Measurements from ENCODE around the gene P3H2.

The P3H2 gene

DNA sequence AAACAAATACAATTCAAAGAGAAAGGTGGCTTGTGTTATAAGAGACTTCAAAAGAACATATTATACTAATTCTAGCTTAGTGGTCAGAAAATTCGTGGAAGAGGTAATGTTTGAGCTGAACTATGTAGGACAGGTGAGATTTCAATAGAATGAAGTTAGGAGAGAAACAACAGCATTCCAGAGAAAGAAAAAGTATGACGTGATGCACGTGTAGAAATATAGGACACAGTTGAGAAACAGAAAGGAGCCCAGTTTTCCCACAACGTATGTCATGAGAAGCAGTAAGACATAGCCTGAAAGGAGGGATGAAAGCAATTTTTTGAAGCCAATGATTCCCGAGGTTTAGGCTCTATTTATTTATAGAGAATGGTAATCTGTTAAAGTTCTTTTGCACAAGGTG, 18.7 kb upstream of the P3H2 start:
- TF ChIP-seq, protein P1, sequence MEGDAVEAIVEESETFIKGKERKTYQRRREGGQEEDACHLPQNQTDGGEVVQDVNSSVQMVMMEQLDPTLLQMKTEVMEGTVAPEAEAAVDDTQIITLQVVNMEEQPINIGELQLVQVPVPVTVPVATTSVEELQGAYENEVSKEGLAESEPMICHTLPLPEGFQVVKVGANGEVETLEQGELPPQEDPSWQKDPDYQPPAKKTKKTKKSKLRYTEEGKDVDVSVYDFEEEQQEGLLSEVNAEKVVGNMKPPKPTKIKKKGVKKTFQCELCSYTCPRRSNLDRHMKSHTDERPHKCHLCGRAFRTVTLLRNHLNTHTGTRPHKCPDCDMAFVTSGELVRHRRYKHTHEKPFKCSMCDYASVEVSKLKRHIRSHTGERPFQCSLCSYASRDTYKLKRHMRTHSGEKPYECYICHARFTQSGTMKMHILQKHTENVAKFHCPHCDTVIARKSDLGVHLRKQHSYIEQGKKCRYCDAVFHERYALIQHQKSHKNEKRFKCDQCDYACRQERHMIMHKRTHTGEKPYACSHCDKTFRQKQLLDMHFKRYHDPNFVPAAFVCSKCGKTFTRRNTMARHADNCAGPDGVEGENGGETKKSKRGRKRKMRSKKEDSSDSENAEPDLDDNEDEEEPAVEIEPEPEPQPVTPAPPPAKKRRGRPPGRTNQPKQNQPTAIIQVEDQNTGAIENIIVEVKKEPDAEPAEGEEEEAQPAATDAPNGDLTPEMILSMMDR (conservative IDR thresholded peaks at IDR 0.05; ENCODE audit: low read depth, low read length) = no peak
- no peaks in the 10 kb centered on the region for H3K79me2 ChIP-seq (ENCODE audit: insufficient read depth, low read depth)

GRCh38 chr3:190132371-190132770, 11.7 kb upstream of the P3H2 start:
- Histone ChIP-seq H3K4me2 (no peak overlapping the region), H3K36me3 (ENCODE audit: insufficient read depth) (no peaks in the 10 kb centered on the region; the same call in 1 of the 2 replicates)
- TF ChIP-seq, protein P1 (conservative IDR thresholded peaks at IDR 0.05; ENCODE audit: low read depth, low read length) = no peak

More for the DNA sequence above, 18.7 kb upstream of the P3H2 start:
- Histone ChIP-seq H3K27me3 (ENCODE audit: insufficient read depth, low read depth) (no peaks in the 10 kb centered on the region), H3K4me1 (ENCODE audit: low read depth, poor library complexity, severe bottlenecking) (peaks cover 1% of the 10 kb centered on the region), H2AFZ (ENCODE audit: low read depth) (no peak overlapping the region), H4K20me1 (ENCODE audit: insufficient read depth) (no peaks in the 10 kb centered on the region), H3K9ac (no peak overlapping the region), H3K4me2 (no peak overlapping the region), H3K27ac (no peak overlapping the region), H3K4me3 (IDR thresholded peaks at IDR 0.05; ENCODE audit: insufficient read depth, low read depth, low read length) (no peak overlapping the region), H3K36me3 (ENCODE audit: insufficient read depth) (no peaks in the 10 kb centered on the region; the same call in 1 of the 2 replicates)

GRCh38 chr3:190131329-190131728, 10.6 kb upstream of the P3H2 start:
- no peak overlapping the region for H3K4me3 ChIP-seq (IDR thresholded peaks at IDR 0.05; ENCODE audit: insufficient read depth, low read depth, low read length)
- TF ChIP-seq, protein P1 (conservative IDR thresholded peaks at IDR 0.05; ENCODE audit: low read depth, low read length) = no peak

More at GRCh38 chr3:190132371-190132770, 11.7 kb upstream of the P3H2 start:
- Histone ChIP-seq H3K4me1 (ENCODE audit: low read depth, poor library complexity, severe bottlenecking) (peaks cover 4% of the 10 kb centered on the region), H3K79me2 (ENCODE audit: insufficient read depth, low read depth) (no peaks in the 10 kb centered on the region), H2AFZ (ENCODE audit: low read depth) (no peak overlapping the region), H3K9ac (no peak overlapping the region), H3K27ac (no peak overlapping the region), H3K4me3 (IDR thresholded peaks at IDR 0.05; ENCODE audit: insufficient read depth, low read depth, low read length) (no peak overlapping the region), H4K20me1 (ENCODE audit: insufficient read depth) (no peaks in the 10 kb centered on the region), H3K27me3 (ENCODE audit: insufficient read depth, low read depth) (no peaks in the 10 kb centered on the region)

DNA sequence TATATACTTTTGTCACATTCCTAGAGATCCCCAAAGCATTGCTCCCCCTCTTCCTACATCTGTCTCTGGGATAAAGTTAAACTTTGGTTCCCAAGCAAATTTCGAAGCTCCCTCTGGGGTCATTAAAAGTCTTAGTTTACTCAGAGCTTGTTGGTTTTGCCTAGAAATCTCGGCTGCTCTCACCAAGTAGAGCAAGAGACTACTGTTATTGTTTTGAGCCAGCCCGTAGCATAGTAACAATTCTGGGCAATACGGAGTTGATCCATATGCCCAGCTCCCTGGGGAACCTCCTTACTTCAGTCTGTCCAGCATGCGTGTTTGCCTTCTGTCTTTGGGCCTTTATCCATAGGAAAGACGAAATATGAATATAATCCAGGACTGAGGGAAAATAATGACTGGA, 10.0 kb upstream of the P3H2 start:
- no peak overlapping the region for H2AFZ ChIP-seq (ENCODE audit: low read depth)
- H3K4me2 ChIP-seq = no peak overlapping the region
- no peaks in the 10 kb centered on the region for H4K20me1 ChIP-seq (ENCODE audit: insufficient read depth)
- H3K79me2 ChIP-seq (ENCODE audit: insufficient read depth, low read depth) = no peaks in the 10 kb centered on the region
- no peak overlapping the region for H3K27ac ChIP-seq
- H3K4me3 ChIP-seq (IDR thresholded peaks at IDR 0.05; ENCODE audit: insufficient read depth, low read depth, low read length) = no peak overlapping the region
- no peaks in the 10 kb centered on the region for H3K27me3 ChIP-seq (ENCODE audit: insufficient read depth, low read depth)
- no peak overlapping the region for H3K9ac ChIP-seq
- peaks cover 4% of the 10 kb centered on the region for H3K4me1 ChIP-seq (ENCODE audit: low read depth, poor library complexity, severe bottlenecking)
- TF ChIP-seq, protein P1 (conservative IDR thresholded peaks at IDR 0.05; ENCODE audit: low read depth, low read length) = no peak
- H3K36me3 ChIP-seq (ENCODE audit: insufficient read depth) = no peaks in the 10 kb centered on the region

More at GRCh38 chr3:190131329-190131728, 10.6 kb upstream of the P3H2 start:
- H4K20me1 ChIP-seq (ENCODE audit: insufficient read depth) = no peaks in the 10 kb centered on the region
- no peaks in the 10 kb centered on the region for H3K79me2 ChIP-seq (ENCODE audit: insufficient read depth, low read depth)
- no peaks in the 10 kb centered on the region for H3K27me3 ChIP-seq (ENCODE audit: insufficient read depth, low read depth)
- no peaks in the 10 kb centered on the region for H3K36me3 ChIP-seq (ENCODE audit: insufficient read depth)
- H3K4me1 ChIP-seq (ENCODE audit: low read depth, poor library complexity, severe bottlenecking) = peaks cover 4% of the 10 kb centered on the region
- no peak overlapping the region for H3K9ac ChIP-seq
- no peak overlapping the region for H3K27ac ChIP-seq
- H2AFZ ChIP-seq (ENCODE audit: low read depth) = no peak overlapping the region
- H3K4me2 ChIP-seq = no peak overlapping the region

Measured in KMS-11 (cell line).